SH-SY5Y (cell line): ENCODE measurements around the gene CNTN4.

Experiments used
- GATA2 ChIP-seq: IDR thresholded peaks from 2 replicates; pipeline ENCODE4 v1.6.1; 2011; ENCODE audit warnings: mild to moderate bottlenecking, low read depth, low read length
- GATA3 ChIP-seq: IDR thresholded peaks from 2 replicates; pipeline ENCODE4 v1.6.1; 2011; ENCODE audit warnings: low read depth, mild to moderate bottlenecking, low read length, moderate library complexity

DNA sequence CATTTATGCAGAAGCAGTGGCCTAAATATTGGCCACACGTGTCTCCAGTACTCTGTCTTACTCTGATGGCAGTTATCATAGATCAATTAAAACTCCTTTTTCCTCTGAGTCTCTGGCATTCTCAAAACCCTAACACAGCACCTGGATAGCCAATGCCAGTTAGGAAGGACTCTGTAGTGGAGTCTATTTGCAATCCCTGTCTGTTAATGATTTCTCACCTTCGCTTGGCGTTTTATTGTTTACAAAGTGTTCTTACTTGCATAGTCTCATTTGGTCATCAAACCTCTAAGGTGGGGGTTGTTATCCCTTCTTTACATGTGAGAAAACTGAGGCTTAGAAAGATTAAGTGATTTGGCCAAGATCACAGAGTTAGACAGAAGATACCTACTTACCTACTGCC is 752.7 kb downstream of the CNTN4 start:
- no peak for TF ChIP-seq GATA2
- TF ChIP-seq GATA3, result no peak
